Stimulated activated CD8-positive, alpha-beta memory T cell treated with anti-CD3 and anti-CD28 coated beads, Interleukin-2, amount 100 ng/mL, for 48 hours (primary cell): ENCODE data around the gene ZBTB21.
"Not testable (repeated sequence)": the region's sequence is repeated elsewhere in the genome, so short reads cannot be mapped to it uniquely, and the experiment has no call there.

ENCODE experiments used
- DNase-seq, 2 donors: peaks; one replicate each; pipeline ENCODE4 v3.0.0-alpha.2; 2020; ENCODE audit warnings: low read depth in 2 of 2

Gene ZBTB21

DNA sequence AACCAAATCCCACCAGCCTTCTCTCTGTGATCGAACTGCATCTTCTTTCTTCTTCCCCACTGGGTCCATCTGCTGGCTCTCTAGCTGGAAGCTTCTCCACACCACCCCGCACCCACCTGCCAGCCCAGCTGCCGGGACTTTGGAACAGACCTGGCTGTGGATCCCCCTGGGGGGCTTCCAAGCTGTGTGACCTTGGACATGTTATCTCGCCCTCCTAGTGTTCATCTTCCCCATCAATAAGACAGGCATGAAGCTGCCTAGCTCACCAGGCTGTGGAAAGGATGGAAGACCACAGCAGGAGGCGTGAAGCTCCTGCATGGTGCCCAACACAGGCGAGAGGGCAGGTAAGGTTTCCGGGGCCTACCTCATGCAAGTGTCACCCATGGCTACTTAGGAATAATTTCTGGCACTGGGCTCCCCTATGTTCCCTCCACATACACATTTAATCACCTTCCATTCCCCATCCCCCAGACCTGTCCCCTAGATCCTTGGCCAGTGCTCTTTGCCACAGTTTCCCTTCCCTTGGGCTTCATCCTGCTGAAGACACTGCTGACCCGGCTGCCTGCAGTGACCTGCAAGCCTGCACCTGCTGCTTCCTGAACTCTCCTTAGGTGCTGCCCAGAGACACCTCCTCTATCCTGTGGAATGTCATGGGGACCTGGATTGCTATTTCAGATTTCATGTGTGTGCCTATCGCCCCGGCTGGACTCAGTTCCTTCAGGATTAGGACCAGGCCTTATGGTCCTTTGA is 43.1 kb downstream of the ZBTB21 start:
- DNase-seq: no peak

GRCh38 chr21:41966041-41966833 is 43.9 kb downstream of the ZBTB21 start:
- no peak for DNase-seq

GRCh38 chr21:41965461-41966013 is 44.6 kb downstream of the ZBTB21 start:
- DNase-seq: no peak

DNA sequence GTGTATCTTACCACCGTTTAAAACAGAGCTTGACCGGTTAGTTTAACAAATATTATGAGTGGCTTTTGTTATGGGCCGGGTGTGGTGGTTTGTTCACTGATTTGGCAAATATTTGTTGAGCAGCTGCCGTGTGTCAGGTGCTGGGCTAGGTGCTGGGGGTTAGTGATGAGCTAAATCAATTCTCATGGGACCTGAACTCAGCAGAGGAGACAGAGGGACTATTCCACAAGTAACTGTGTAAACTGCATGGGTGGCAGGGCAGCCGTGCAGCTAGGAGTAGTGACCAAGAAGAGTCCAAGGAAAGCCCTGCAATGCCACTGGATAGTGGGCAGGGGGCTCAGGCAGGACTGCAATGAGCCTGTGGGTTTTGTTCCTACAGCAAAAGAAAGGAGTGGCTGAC is 45.1 kb downstream of the ZBTB21 start:
- no peak for DNase-seq

GRCh38 chr21:41964171-41964570 is 46.0 kb downstream of the ZBTB21 start:
- DNase-seq: no peak

- no peak for DNase-seq
Measured at GRCh38 chr21:41962425-41962966, 47.7 kb downstream of the ZBTB21 start.

DNA sequence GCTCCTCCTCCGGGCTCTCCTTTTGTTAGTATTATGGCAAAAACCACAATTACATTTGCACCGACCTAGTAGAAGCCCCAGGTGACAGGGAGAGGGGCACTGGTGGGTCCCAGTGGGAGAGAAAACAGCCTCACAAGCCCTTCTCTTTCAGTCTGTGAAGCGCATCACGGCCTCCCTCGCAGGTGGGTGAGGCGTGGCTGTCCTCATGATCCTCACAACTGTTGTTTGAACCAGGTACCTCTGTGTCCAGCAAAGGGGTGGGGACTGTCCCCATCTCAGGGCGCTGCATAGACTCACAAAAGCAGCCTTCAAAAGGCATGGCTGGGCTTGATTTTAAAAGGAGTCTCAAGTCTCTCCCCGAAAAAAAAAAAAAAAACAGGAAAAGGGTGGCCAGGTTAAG is 48.4 kb downstream of the ZBTB21 start:
- no peak for DNase-seq

DNA sequence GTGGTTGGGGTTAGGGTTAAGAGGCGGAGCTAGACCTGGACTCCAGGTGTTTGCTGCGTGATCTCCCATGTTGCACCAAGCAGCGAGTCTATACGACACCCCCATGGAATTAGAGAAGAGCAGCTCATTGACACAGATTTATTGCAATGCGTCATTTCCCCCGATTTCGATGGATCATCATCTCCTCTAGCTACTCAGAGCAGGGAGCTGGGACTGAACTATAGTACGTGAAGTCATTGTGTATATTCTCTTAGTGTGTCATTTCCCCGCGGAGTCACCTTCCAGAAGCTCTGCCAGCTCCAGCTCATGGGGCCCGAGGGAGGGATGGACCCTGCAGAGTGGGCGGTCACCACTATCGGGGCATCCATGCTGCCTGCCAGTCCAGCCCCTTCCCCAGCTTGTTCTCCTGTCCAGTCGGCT is 48.9 kb downstream of the ZBTB21 start:
- no peak for DNase-seq

- DNase-seq: no peak
Measured at GRCh38 chr21:41960386-41960785, 49.8 kb downstream of the ZBTB21 start.

- not testable (repeated sequence) for DNase-seq
Measured at GRCh38 chr21:41959697-41960096, 50.5 kb downstream of the ZBTB21 start.

- no peak for DNase-seq
Measured at GRCh38 chr21:41958886-41959563, 51.1 kb downstream of the ZBTB21 start.

DNA sequence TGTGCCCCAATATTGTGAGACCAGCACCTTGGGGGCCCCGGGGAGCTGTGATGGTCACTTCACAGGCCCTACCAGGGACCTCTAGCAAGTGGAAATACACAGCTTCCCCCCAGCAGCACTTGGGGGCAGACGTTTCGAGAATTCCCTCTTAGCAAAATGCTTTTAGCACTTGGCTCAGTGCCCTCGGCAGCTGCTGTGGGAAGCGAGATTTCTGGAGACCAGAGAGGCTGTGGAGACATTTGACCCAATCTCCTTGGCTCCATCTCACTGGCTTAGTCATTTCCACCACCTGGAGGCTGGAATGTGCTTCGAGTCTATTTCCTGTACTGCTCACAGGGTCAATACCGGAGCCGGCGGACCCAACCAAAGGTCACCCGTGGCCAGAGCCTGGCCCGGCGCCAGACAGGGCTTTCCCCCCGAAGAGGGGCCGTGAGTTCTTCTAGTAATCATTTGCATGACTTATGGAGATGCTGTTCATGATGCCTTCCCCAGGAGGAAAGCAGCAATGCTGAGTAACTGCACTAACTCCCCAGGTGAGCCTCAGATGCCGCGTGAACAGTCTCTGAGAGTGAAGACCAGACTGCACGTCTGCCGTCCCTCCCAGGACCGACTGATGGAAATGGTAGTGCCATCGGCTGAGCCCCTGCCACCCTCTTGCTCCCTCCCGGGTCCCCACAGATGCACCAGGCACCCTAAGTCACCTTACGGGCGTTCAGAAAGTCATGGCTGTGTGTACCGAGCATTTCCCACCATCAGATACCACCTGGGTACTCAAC is 52.0 kb downstream of the ZBTB21 start:
- DNase-seq: no peak

GRCh38 chr21:41956926-41957729 is 53.0 kb downstream of the ZBTB21 start:
- no peak for DNase-seq

- no peak for DNase-seq
Measured at GRCh38 chr21:41955516-41955915, 54.6 kb downstream of the ZBTB21 start.

GRCh38 chr21:41954654-41955499 is 55.3 kb downstream of the ZBTB21 start:
- DNase-seq: no peak

DNA sequence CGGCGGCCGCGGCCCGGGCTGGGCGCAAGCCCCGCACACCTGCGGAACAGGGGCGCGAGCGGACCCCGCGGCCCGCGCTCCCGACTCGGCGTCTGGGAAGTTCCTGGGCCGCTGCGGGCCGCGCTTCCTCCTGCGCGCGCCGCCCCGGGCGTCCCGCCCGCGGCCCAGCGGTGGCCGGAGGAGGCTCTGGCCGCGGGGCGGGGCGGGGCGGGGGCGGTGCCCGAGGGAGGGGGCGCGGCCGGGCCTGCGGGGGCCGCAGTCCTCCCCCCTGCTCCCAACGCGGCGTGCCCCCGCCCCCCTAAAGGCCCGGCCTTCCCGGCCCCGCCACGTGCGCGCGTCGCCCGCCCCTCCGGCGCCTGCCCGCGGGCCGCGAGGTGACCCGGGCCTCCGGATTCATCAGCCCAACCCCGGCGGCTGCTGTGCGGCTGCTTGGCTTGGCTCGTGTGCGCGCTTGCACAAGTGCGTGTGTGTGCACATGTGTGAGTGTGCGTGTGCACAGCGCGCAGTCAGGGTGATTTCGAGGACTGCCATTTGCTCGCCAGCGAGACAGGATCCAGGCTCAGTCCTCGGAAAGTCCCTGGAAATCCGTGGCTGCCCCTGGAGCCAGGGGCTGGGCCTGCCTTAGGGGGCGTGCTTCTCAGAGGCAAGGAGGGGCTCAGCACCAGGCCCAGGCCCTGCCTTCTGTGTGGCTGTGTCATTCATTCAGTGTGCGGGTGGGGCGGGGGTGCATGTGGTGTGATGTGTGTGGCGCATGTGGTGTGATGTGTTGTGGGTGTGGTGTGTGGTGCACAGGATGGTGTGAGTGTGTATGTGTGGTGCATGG is 56.1 kb downstream of the ZBTB21 start, which contains the start of gene C2CD2:
C2CD2 (minus strand) TSS at position 188 of the 823 bp plus-strand sequence. CDS start 370 bp downstream, outside the sequence.
- DNase-seq: peak; percentile 18

DNA sequence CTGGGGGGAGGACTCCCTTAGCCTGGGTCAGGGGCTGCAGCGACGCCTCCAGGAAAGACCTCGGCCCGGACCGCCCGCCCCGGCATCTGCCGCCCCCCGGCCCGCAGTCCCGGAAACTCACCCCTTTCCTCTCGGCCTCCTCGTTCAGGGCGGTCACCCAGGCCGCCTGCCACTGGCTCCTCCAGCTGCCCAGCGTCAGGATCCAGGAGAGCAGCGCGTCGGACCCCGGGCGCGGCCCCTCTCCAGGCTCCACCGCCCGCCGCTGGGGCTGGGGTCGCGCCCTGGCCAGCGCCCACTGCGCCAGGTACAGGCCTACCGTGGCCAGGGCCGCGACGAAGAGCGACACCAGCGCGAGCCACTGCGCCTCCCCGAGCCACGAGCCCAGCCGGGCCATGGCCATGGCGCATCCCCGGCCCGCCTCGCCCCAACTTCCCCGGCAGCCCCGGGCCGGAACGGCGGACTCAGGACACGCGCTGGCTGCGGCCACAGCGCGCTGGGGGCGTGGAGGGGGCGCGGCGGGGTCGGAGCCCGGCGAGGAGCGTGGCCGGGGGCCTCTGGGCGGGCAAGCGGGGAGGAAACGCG is 56.8 kb downstream of the ZBTB21 start:
- DNase-seq: no peak
